Measurements from ENCODE around the gene SHISA9.

DNA sequence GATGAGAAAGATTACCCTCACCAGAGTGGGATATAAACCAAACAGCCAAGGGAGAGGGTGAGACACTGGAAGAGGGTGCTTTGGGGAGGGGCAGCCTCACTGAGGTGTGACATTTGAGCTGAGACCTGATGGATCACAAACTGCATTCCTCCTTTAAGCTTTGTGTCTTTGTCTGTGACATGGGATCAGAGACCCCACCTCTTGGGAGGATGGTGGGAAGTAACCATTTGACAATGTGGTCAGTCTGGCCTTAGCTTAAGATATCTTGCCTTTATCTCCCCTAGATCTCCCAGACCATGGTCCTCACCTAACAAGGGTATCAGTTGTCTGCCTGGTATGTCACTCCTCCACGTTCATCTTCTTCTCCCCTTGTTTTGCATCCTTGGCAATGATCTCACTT, 163.4 kb downstream of the SHISA9 start:
- TF ChIP-seq CTCF (IDR thresholded peaks at IDR 0.05; ENCODE audit: low read depth, low read length) (no peak), MAX (IDR thresholded peaks at IDR 0.05; ENCODE audit: low read depth, low read length) (no peak), POLR2A (IDR thresholded peaks at IDR 0.05; ENCODE audit: extremely low read depth, insufficient read length) (no peak)

Data from NB4 (cell line).